Ovary (tissue), 3 donors: ENCODE measurements around the gene SLX4IP.

ENCODE experiments used
- EP300 ChIP-seq: sonication (generic); formaldehyde crosslinking; IDR thresholded peaks from one replicate; pipeline ENCODE4 v1.6.1; 2017; ENCODE audit warnings: antibody characterized with exemption
- POLR2A ChIP-seq: fragments of 450-650 bp; IDR thresholded peaks from one replicate; pipeline ENCODE4 v1.6.1; 2017; ENCODE audit warnings: antibody characterized with exemption, mild to moderate bottlenecking, moderate library complexity
- TF ChIP-seq, protein P1 (sequence below), 3 donors: fragments of 450-650 bp in 2 of 3; fragments of 200-600 bp in 1 of 3; IDR thresholded peaks; one replicate each; pipeline versions ENCODE4 v1.5.1 to v1.8.0; 2016 to 2022; ENCODE audit warnings: antibody characterized with exemption in 3 of 3, mild to moderate bottlenecking in 1 of 3
- donor health status: DM: no; HTN: no; CAD: no.

DNA sequence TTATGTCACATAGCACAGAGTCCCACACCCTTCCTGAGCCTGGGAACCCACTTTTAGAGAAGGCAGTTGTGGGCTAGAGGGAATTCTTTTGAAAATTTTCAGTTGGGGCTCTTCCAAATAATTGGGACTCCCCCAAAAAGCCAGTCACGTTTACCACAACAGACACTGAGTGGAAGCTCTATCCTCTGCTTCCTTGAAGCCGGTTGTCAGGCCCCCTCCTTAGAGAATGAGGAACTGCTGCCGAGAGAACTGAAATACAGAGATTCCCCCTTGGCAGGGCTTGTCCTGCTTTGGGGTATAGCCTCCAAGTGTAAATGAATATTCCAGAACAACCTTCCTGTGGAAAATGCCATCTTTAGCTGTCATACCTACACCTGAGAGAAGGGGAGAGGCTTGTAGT, 241.4 kb downstream of the SLX4IP start:
- TF ChIP-seq, protein P1, sequence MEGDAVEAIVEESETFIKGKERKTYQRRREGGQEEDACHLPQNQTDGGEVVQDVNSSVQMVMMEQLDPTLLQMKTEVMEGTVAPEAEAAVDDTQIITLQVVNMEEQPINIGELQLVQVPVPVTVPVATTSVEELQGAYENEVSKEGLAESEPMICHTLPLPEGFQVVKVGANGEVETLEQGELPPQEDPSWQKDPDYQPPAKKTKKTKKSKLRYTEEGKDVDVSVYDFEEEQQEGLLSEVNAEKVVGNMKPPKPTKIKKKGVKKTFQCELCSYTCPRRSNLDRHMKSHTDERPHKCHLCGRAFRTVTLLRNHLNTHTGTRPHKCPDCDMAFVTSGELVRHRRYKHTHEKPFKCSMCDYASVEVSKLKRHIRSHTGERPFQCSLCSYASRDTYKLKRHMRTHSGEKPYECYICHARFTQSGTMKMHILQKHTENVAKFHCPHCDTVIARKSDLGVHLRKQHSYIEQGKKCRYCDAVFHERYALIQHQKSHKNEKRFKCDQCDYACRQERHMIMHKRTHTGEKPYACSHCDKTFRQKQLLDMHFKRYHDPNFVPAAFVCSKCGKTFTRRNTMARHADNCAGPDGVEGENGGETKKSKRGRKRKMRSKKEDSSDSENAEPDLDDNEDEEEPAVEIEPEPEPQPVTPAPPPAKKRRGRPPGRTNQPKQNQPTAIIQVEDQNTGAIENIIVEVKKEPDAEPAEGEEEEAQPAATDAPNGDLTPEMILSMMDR (IDR thresholded peaks at IDR 0.05) = no peak
- TF ChIP-seq POLR2A = no peak
- TF ChIP-seq EP300 = no peak
